GM19351 (cell line): ENCODE results near the gene PREP.

Source experiments
- ATAC-seq: cut with Tn5 transposase; IDR thresholded peaks from one replicate; pipeline ENCODE4 v1.9.1; 2021; ENCODE audit warnings: mild to moderate bottlenecking, moderate library complexity; ENCODE audit not compliant: unreplicated experiment

Gene PREP

DNA sequence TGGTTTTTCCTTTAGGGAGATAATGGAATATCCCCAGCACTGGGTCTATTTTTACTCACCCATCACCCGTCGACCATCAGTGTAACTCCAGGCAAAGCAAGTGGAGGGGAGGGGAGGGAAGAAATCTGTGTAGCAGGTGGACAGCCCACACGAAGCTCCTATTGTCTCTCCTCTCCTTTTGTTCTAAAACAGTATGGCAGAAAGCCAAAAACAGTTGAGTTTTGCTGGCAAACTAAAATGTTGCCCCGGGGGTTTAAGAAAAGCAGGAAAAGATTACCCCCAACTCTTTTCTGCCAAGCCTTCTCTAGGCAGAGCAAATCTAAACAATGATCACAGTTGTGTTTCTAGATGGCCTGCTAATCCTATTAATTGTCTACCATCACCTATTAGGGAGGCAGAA is 89.7 kb downstream of the PREP start:
- ATAC-seq: no peak

DNA sequence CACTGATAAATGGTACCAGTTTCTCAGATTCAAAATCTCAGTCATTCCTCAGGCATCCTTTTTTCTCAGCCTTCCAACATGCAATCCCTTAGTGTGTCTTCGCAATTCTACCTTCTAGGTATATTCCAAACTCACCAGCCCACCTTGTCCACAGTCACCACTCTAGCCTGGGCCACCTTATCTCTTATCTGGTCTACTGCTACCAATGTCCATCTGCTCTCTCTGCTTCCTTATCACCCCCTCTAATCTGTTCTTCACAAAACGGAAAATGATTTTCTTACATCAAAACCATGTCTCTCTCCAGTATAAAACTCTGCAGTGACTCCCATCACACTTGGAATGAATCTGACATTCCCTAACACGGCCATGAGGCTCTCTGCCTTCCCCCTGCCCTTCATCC is 91.9 kb downstream of the PREP start:
- ATAC-seq: no peak

GRCh38 chr6:105310371-105310770 is 92.5 kb downstream of the PREP start:
- no peak for ATAC-seq

GRCh38 chr6:105308840-105309239 is 94.0 kb downstream of the PREP start:
- ATAC-seq: no peak

DNA sequence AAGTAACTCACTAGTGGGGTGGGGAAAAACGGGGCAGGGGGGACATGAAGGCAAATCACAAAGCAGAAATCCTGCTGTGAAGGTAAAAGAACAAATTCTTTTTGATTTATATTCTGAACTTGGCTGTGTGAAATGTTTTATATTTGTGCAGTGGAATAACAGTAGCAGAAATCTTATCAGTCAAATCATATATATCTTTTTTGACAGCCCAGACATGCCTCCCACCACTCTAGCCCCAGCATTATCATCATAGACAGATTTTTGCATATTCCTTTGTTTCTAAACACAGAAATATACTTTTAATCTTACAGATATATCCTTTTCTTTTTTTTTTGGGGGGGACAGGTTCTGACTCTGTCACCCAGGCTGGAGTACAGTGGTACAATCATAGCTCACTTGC is 97.4 kb downstream of the PREP start:
- ATAC-seq: no peak

GRCh38 chr6:105304825-105305224 is 98.1 kb downstream of the PREP start:
- no peak for ATAC-seq

- no peak for ATAC-seq
Observed at GRCh38 chr6:105304366-105304765, 98.5 kb downstream of the PREP start.

DNA sequence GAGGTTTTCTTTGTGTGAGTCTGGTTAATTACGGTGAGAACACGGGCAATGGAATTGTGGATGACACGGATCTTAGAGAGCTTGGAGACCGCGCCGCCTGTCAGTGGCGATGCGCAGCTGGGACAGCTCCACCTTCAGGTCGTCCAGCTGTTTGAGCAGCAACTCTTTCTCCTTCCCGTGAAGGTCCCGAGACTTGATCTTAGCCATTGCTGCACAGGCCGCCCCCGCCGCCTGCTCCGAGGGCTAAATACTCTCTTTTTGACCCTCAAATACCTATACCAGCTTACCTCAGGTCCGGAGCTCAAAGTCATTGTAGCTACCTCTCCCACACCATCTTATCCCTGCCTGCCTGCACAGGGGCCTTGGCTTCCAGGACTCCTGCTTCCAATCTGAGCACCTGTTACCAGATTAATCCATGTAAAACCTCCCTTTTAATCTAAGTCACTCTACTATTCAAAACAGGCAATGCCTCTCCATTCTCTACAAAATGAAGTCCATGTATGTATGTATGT is 100.2 kb downstream of the PREP start:
- ATAC-seq: no peak

- ATAC-seq: no peak
Observed at GRCh38 chr6:105301756-105302616, 100.9 kb downstream of the PREP start.

- ATAC-seq: no peak
Observed at GRCh38 chr6:105301072-105301503, 101.8 kb downstream of the PREP start.

- no peak for ATAC-seq
Observed at GRCh38 chr6:105300090-105300489, 102.8 kb downstream of the PREP start.

- ATAC-seq: no peak
Observed at GRCh38 chr6:105294129-105294528, 108.8 kb downstream of the PREP start.

GRCh38 chr6:105292689-105293339 is 110.1 kb downstream of the PREP start:
- no peak for ATAC-seq

DNA sequence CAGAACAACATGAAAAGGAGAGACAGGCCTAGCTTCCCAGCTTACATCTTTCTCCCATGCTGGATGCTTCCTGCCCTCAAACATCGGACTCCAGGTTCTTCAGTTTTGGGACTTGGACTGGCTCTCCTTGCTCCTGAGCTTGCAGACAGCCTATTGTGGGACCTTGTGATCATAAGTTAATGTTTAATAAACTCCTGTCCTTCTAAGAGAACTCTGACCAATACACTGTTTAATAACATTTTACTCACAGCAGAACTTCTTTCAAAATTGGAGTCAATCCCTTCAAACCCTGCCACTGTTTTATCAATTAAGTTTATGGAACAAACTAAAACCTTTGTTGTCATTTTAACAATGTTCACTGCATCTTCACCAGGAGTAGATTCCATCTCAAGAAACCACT is 111.4 kb downstream of the PREP start:
- ATAC-seq: no peak

DNA sequence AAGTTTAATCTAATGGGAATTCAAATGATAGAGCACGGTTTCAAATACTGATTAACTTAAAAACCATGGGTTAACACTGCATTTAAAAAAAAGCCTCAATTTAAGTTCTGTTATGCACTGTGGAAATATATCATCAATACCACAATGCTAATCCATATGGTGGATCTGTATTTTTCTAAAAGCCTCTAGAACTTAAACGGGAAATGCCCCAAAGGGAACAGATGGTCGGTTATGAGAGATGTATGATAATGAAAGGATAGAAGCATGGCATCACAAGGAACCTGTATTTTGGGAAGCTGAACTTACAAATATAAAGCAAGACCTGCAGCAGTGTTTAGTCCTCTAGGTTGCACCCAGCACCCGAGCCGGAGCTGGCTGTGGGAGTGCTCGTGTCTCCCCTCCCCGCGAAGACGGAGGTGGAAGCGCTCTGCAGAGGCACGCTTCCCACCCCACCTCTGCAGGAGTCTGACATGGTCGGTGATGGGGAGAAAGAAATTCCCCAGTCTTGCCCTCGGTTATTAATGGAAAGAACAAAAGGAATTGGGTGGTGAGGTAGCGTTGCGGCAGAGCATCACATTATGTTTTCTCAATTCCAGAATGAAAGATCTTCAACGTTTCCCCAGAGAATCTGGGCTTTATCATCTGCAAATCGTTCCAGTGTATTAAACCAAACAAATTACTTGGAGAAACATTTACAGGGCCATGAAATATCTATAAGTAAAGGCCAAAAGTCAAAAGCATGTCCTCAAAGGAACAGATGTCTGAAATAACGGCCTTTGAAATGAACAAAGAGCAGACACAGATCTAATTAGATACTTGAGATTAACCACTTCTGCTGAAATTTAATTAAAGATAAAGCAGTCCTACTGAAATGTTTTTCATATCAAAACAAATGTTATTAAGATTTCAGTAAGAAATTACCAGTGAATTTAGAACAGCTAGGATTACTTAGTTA is 120.0 kb downstream of the PREP start:
- ATAC-seq: no peak

- no peak for ATAC-seq
Observed at GRCh38 chr6:105280033-105280432, 122.8 kb downstream of the PREP start.

- no peak for ATAC-seq
Observed at GRCh38 chr6:105279463-105279862, 123.4 kb downstream of the PREP start.

DNA sequence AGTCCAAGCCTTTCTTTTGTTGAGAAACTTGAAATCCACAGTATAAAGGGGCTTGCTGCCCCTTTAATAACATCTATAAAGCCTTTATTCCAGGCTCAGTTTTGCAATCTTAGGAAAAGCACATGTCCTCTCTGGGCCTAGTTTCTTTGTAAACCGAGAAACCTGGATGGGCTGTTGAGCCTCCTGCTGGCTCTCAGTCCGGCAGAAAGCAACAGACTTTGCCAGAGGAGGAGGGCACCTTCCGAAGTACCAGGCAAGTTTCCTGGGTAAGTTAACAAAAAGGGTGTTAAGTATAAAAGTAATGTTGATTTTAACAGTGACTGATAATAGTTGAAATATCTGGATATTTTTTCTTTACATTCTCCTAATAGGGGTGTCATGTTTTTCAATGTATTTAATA is 124.1 kb downstream of the PREP start:
- ATAC-seq: no peak

DNA sequence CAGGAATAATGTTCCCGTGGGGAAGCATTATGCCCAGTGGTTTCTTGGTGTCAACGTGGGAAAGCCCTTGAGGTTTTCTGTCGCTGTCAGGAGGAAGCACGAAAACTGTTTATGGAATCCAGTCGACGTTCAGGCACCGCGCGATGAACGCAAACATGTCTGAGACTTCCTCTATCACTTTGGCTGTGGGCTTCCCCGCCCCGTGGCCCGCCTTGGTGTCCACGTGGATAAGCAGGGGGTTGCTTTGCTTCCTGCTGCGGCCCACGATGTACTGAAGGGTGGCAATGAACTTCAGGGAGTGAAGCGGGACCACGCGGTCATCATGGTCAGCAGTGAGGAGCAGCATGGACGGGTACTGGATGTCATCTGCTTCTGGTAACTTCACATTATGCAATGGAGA is 124.8 kb downstream of the PREP start:
- no peak for ATAC-seq

GRCh38 chr6:105276374-105276773 is 126.5 kb downstream of the PREP start:
- ATAC-seq: no peak

DNA sequence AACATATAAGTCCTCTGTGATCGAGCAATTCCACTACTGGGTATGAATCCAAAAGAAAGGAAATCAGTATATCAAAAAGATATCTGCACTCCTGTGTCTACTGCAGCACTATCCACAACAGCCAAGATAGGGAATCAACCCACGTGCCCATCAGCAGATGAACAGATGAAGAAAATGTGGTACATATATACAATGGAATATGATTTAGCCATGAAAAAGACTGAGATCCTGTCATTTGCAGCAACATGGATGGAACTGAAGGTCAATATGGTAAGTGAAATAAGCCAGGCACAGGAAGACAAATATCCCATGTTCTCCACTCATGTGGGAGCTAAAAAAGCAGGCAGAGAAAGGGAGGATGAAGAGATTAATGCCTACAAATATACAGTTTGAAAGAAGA is 127.3 kb downstream of the PREP start:
- no peak for ATAC-seq
